H1 (cell line): Measurements from ENCODE around the gene CHI3L1. TPM values are rescaled to one million over a fixed set of nuclear protein-coding genes. Genes with fewer than 3 reads are reported as not detected.

ENCODE experiments used
- CEBPB ChIP-seq: IDR thresholded peaks from 2 replicates; pipeline ENCODE4 v1.6.1; 2012; ENCODE audit warnings: low read depth, low read length
- CHD1 ChIP-seq: IDR thresholded peaks from 2 replicates; pipeline ENCODE4 v1.6.1; 2012; ENCODE audit warnings: low read depth, low read length, improper control_type of control experiment
- HDAC2 ChIP-seq, 2 experiments: fragments of 300-600 bp in 1 of 2; sonication (generic) in 1 of 2; IDR thresholded peaks; 2 replicates each; pipeline ENCODE4 v1.6.1; 2011 to 2012; ENCODE audit warnings: low read depth in 2 of 2, low read length in 2 of 2, mild to moderate bottlenecking in 2 of 2, moderate library complexity in 2 of 2, borderline replicate concordance in 1 of 2, inconsistent platforms in 1 of 2
- KDM5A ChIP-seq: fragments of 200-600 bp; IDR thresholded peaks from 2 replicates; pipeline ENCODE4 v1.7.1; 2012; ENCODE audit warnings: mild to moderate bottlenecking, low read length, inconsistent platforms, mixed read lengths
- RFX5 ChIP-seq: IDR thresholded peaks from 2 replicates; pipeline ENCODE4 v1.6.1; 2011; ENCODE audit warnings: low read depth, low read length, improper control_type of control experiment, borderline replicate concordance
- TAF7 ChIP-seq: optimal IDR thresholded peaks from 2 replicates; pipeline ENCODE3; 2011; ENCODE audit warnings: low read depth, mild to moderate bottlenecking, inconsistent platforms, low read length, moderate library complexity, borderline replicate concordance
- polyA plus RNA-seq, 7 experiments: library from polyadenylated mRNA; depleted of rRNA in 3 of 7; stranded (reverse) in 5 of 7; unstranded in 2 of 7; fragments of >200 nt in 5 of 7; fragments of 200-250 nt in 2 of 7; gene quantifications; 1 replicate in 5 of 7; 2 replicates in 1 of 7; 4 replicates in 1 of 7; pipeline versions ENCODE4 v1.2.1 to v1.2.3, GENCODE V29; 2011 to 2013; ENCODE audit warnings: missing spikeins in 2 of 7, mixed read lengths in 2 of 7
- total RNA-seq: library from RNA; stranded (reverse); fragmentation: NEBNext Ultra II Directional; extraction: Animal tissue kit (Norgen Biotek cat#: 25700); gene quantifications from 2 replicates; pipeline ENCODE4 v1.2.1, GENCODE V29; 2021

Gene CHI3L1
- total and polyA plus RNA-seq, 2 of the 8 experiments (the other 6 are each of a cell fraction or from before 2014, with no cell fraction given), result 1.0 TPM; not detected in 1

- TF ChIP-seq KDM5A (no peak), RFX5 (no peak), CHD1 (no peak), TAF7 (no peak), CEBPB (no peak), HDAC2 (IDR thresholded peaks at IDR 0.05; ENCODE audit: borderline replicate concordance in 1 of 2, low read depth in 2 of 2, low read length in 2 of 2) (no peak)
Observed at GRCh38 chr1:203167913-203168200, 18.6 kb downstream of the CHI3L1 start (continued).
